Omental fat pad (tissue), 4 donors: ENCODE measurements around the gene ARRDC1. TPM values are rescaled to one million over a fixed set of nuclear protein-coding genes. Genes with fewer than 3 reads are reported as not detected.
"Not testable (repeated sequence)": the region's sequence is repeated elsewhere in the genome, so short reads cannot be mapped to it uniquely, and the experiment has no call there.

Experiments used
- ATAC-seq: fragments of 150-250 bp; one replicate; pipeline ENCODE4 v1.9.1; 2016; ENCODE audit warnings: mild to moderate bottlenecking, moderate library complexity; ENCODE audit not compliant: low FRiP score
- DNase-seq: peaks from one replicate; pipeline ENCODE4 v3.0.0-alpha.2; 2019; ENCODE audit warnings: low spot score
- CTCF ChIP-seq, 3 donors: fragments of 450-650 bp; IDR thresholded peaks; one replicate each; pipeline ENCODE4 v1.5.1; 2016 to 2017; ENCODE audit warnings: antibody characterized with exemption in 3 of 3, mild to moderate bottlenecking in 3 of 3, moderate library complexity in 2 of 3
- total RNA-seq, 4 donors: library from RNA; depleted of rRNA; stranded (reverse); fragments of >200 nt; gene quantifications; one replicate each; pipeline ENCODE4 v1.1.0, GENCODE V29; 2016

The ARRDC1 gene
- total RNA-seq, 4 donors from 2014 or later: 23.4 to 39.2 (median 33.3) TPM

GRCh38 chr9:137619240-137620047 is 14.0 kb downstream of the ARRDC1 start:
- DNase-seq (no peak), ATAC-seq (peak; percentile 45)
- no peak for TF ChIP-seq CTCF (IDR thresholded peaks at IDR 0.05)

- ATAC-seq: no peak
- DNase-seq: no peak
Observed at GRCh38 chr9:137620048-137620405, 14.5 kb downstream of the ARRDC1 start.

GRCh38 chr9:137620581-137620980 is 15.1 kb downstream of the ARRDC1 start:
- DNase-seq (no peak), ATAC-seq (no peak)
- no peak for TF ChIP-seq CTCF (IDR thresholded peaks at IDR 0.05)

More at GRCh38 chr9:137620048-137620405, 14.5 kb downstream of the ARRDC1 start:
- TF ChIP-seq CTCF (IDR thresholded peaks at IDR 0.05): no peak

GRCh38 chr9:137621131-137621757 is 15.8 kb downstream of the ARRDC1 start:
- no peak for ATAC-seq
- DNase-seq: no peak
- TF ChIP-seq CTCF (IDR thresholded peaks at IDR 0.05): no peak

GRCh38 chr9:137622211-137622610 is 16.7 kb downstream of the ARRDC1 start:
- DNase-seq, ATAC-seq: not testable (repeated sequence)

GRCh38 chr9:137626464-137626863 is 21.0 kb downstream of the ARRDC1 start:
- ATAC-seq (no peak), DNase-seq (no peak)
- no peak for TF ChIP-seq CTCF (IDR thresholded peaks at IDR 0.05)

- ATAC-seq, DNase-seq: not testable (repeated sequence)
Observed at GRCh38 chr9:137627406-137627805, 21.9 kb downstream of the ARRDC1 start.

- DNase-seq: no peak
- no peak for ATAC-seq
- no peak for TF ChIP-seq CTCF (IDR thresholded peaks at IDR 0.05)
Observed at GRCh38 chr9:137630126-137630525, 24.6 kb downstream of the ARRDC1 start.
